Activated T-helper 2 cell treated with anti-CD3 and anti-CD28 coated beads, Interferon-gamma antibody, Interleukin-2, Interleukin-4, amounts not matched to agents 10 μg/mL and 5 μg/mL and 100 μg/mL, durations not matched to agents 14 hours and 24 hours and 36 hours (primary cell): ENCODE measurements around the gene ZNF154. TPM values are rescaled to one million over a fixed set of nuclear protein-coding genes. Genes with fewer than 3 reads are reported as not detected.
A peak's percentile ranks its signal among the peaks of the same experiment; 100 is the strongest.

Source experiments
- DNase-seq: peaks from one replicate; pipeline ENCODE4 v3.0.0; 2021; ENCODE audit warnings: low spot score
- H3K27ac Mint-ChIP-seq: one replicate; pipeline ENCODE4 v1.8.0; 2021; ENCODE audit warnings: mixed read lengths
- H3K27me3 Mint-ChIP-seq: one replicate; pipeline ENCODE4 v1.8.0; 2021; ENCODE audit warnings: low read depth, mixed read lengths
- H3K36me3 Mint-ChIP-seq: one replicate; pipeline ENCODE4 v1.8.0; 2021; ENCODE audit warnings: low read depth, mixed read lengths
- H3K4me1 Mint-ChIP-seq: one replicate; pipeline ENCODE4 v1.8.0; 2021; ENCODE audit warnings: low read depth, mixed read lengths
- H3K4me3 Mint-ChIP-seq: one replicate; pipeline ENCODE4 v1.8.0; 2021; ENCODE audit warnings: low read depth, mild to moderate bottlenecking, moderate library complexity, mixed read lengths
- H3K9me3 Mint-ChIP-seq: one replicate; pipeline ENCODE4 v1.8.0; 2021; ENCODE audit warnings: mixed read lengths
- intact Hi-C: fragments of 100-400 bp; cut with micrococcal nuclease; formaldehyde crosslinking; loops from one replicate; pipeline ENCODE4 v1.15.1; 2023
- total RNA-seq: library from RNA; stranded (reverse); gene quantifications from 2 replicates; pipeline ENCODE4 v1.2.3, GENCODE V29; 2022

ZNF154 gene
- total RNA-seq, 1 donor from 2014 or later, result 4.0 TPM

DNA sequence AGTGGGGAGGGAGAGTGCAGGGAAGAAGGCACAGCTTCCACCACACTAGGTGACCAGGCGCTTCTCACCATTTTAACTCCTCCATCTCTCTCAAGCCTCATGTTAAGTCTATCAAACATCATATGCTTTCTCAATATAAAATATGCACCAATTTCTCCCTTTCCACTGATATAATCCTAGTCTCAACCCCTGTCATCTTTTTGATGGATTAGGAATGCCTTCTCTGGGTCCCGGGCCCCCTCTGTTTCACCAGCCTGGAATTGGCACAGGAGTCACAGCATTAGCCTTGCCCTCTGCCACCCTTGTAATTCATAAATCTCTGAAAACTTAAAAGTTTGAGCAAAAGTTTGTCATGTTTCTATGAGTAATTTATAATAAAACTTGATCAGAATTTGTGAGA lies 40.4 kb downstream of the ZNF154 start, which contains the start of gene ZSCAN4:
ZSCAN4 (plus strand) TSS at position 301 of the 400 bp plus-strand sequence. CDS start 7,211 bp downstream, outside the sequence.
- Mint-ChIP-seq H3K27me3 (peaks cover 9% of the 10 kb centered on the region), H3K27ac (no peak within 1 kb of the TSS), H3K9me3 (peaks cover 16% of the 10 kb centered on the region), H3K36me3 (no peaks in the 10 kb centered on the region), H3K4me1 (no peaks in the 10 kb centered on the region), H3K4me3 (no peak within 1 kb of the TSS)
- intact Hi-C loops, result no loop called here
- DNase-seq, result no peak

GRCh38 chr19:57667228-57667627 lies 41.8 kb downstream of the ZNF154 start:
- no peaks in the 10 kb centered on the region for H3K36me3 Mint-ChIP-seq
- H3K27me3 Mint-ChIP-seq, result peaks cover 9% of the 10 kb centered on the region
- H3K4me1 Mint-ChIP-seq, result no peaks in the 10 kb centered on the region
- DNase-seq, result no peak
- intact Hi-C loops, result no loop called here
- H3K4me3 Mint-ChIP-seq, result no peak overlapping the region
- no peak overlapping the region for H3K27ac Mint-ChIP-seq
- H3K9me3 Mint-ChIP-seq, result peaks cover 16% of the 10 kb centered on the region

DNA sequence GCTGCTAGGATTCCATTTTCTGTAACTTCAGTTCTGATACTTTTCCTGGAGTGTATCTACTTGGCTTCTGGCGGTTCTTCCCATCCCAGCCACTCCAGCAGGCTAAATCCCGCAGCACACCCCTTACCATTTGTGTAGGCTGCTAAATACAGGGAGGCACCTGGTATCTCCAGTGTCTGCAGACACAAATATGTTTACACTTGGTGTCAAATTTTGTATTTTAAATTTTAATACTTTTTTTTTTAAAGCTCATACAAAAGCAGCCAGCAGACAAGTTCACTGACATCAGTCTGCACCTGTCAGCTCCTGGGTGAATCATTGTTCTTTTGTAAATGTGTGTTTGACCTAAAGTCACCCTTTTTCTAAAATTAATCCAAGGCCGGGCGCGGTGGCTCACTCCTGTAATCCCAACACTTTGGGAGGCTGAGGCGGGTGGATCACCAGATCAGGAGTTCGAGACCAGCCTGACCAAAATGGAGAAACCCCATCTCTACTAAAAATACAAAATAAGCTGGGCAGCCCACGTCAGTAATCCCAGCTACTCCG lies 43.7 kb downstream of the ZNF154 start:
- Mint-ChIP-seq H3K9me3 (peaks cover 13% of the 10 kb centered on the region), H3K4me1 (no peaks in the 10 kb centered on the region), H3K27ac (no peak overlapping the region), H3K36me3 (no peaks in the 10 kb centered on the region), H3K4me3 (peak overlapping the region; percentile 21), H3K27me3 (peaks cover 9% of the 10 kb centered on the region)
- intact Hi-C loops, result no loop called here
- no peak for DNase-seq

GRCh38 chr19:57664269-57665127 lies 44.5 kb downstream of the ZNF154 start:
- peaks cover 9% of the 10 kb centered on the region for H3K27me3 Mint-ChIP-seq
- intact Hi-C loops, result no loop called here
- no peak overlapping the region for H3K27ac Mint-ChIP-seq
- DNase-seq, result no peak
- H3K4me3 Mint-ChIP-seq, result peak overlapping the region; percentile 79
- no peaks in the 10 kb centered on the region for H3K36me3 Mint-ChIP-seq
- peaks cover 17% of the 10 kb centered on the region for H3K9me3 Mint-ChIP-seq
- H3K4me1 Mint-ChIP-seq, result no peaks in the 10 kb centered on the region

DNA sequence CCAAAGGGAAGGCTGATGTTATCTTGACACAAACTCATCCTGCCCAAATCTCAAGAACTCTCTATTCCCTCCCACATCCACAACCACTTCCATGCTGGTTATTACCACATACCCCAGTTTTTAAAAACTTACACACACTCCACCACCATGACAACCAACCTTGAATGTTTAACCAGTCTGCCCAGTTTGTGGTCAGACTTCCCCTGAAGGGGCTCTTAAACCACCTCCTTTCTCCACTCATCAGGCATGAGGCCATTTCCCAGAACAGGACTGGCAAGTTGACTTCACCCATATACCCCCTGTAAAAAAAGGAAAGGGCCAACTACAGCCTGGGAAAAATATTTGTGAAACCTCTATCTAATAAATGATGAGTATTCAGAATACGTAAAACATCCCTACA lies 52.7 kb downstream of the ZNF154 start:
- Mint-ChIP-seq H3K4me3 (no peak overlapping the region), H3K9me3 (peaks cover 69% of the 10 kb centered on the region), H3K27ac (no peak overlapping the region), H3K36me3 (peaks cover 4% of the 10 kb centered on the region), H3K27me3 (no peaks in the 10 kb centered on the region), H3K4me1 (no peaks in the 10 kb centered on the region)
- no peak for DNase-seq
- intact Hi-C loops, result no loop called here

GRCh38 chr19:57655443-57655842 lies 53.6 kb downstream of the ZNF154 start:
- H3K36me3 Mint-ChIP-seq, result peaks cover 4% of the 10 kb centered on the region
- H3K27ac Mint-ChIP-seq, result no peak overlapping the region
- no peak overlapping the region for H3K4me3 Mint-ChIP-seq
- H3K4me1 Mint-ChIP-seq, result no peaks in the 10 kb centered on the region
- no peaks in the 10 kb centered on the region for H3K27me3 Mint-ChIP-seq
- no peak for DNase-seq
- peaks cover 68% of the 10 kb centered on the region for H3K9me3 Mint-ChIP-seq
- intact Hi-C loops, result no loop called here

- no peak for DNase-seq
- intact Hi-C loops, result no loop called here
- H3K9me3 Mint-ChIP-seq, result peaks cover 66% of the 10 kb centered on the region
- H3K36me3 Mint-ChIP-seq, result peaks cover 4% of the 10 kb centered on the region
- H3K4me3 Mint-ChIP-seq, result no peak overlapping the region
- no peaks in the 10 kb centered on the region for H3K4me1 Mint-ChIP-seq
- H3K27me3 Mint-ChIP-seq, result no peaks in the 10 kb centered on the region
- no peak overlapping the region for H3K27ac Mint-ChIP-seq
Measured at GRCh38 chr19:57653689-57654088, 55.3 kb downstream of the ZNF154 start.

DNA sequence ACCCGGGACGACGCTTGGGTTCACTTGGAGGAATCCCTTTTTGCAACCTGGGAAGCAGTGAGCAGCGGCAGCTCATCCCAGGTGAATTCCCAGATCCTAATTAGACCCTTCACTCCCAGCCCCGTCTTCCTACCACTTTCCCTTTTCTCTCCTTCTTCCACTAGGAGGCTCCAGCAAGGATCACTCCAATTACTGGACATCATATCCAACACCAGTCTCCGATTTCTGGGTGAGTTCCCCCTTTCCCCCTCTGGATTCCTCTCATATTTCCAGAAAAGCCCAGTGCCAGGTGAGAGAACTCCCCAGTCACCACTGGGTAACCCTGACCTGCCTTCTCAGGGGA lies 57.4 kb downstream of the ZNF154 start:
- no peak overlapping the region for H3K27ac Mint-ChIP-seq
- no peaks in the 10 kb centered on the region for H3K27me3 Mint-ChIP-seq
- intact Hi-C loops, result no loop called here
- H3K4me1 Mint-ChIP-seq, result no peaks in the 10 kb centered on the region
- no peak overlapping the region for H3K4me3 Mint-ChIP-seq
- peaks cover 4% of the 10 kb centered on the region for H3K36me3 Mint-ChIP-seq
- H3K9me3 Mint-ChIP-seq, result peaks cover 80% of the 10 kb centered on the region
- DNase-seq, result no peak

GRCh38 chr19:57648331-57649003 lies 60.5 kb downstream of the ZNF154 start:
- intact Hi-C loops, result no loop called here
- H3K4me1 Mint-ChIP-seq, result no peaks in the 10 kb centered on the region
- H3K9me3 Mint-ChIP-seq, result peaks cover 68% of the 10 kb centered on the region
- no peak for DNase-seq
- H3K36me3 Mint-ChIP-seq, result peaks cover 5% of the 10 kb centered on the region
- no peaks in the 10 kb centered on the region for H3K27me3 Mint-ChIP-seq
- no peak overlapping the region for H3K4me3 Mint-ChIP-seq
- no peak overlapping the region for H3K27ac Mint-ChIP-seq

Other genes with a start within 250 kb of the ZNF154 start
- gene ZNF772, start 231.6 kb downstream of the ZNF154 start, total RNA-seq, result 2.0 and 2.3 TPM in 2 replicates
- 4.8 and 5.1 TPM in 2 replicates for gene ZNF419, start 221.5 kb downstream of the ZNF154 start, total RNA-seq
- 4.5 and 6.0 TPM in 2 replicates for gene ZNF773, start 209.3 kb downstream of the ZNF154 start, total RNA-seq
- gene ZNF549, start 181.8 kb downstream of the ZNF154 start, total RNA-seq, result 3.5 and 4.1 TPM in 2 replicates
- 6.9 and 7.7 TPM in 2 replicates for gene ZNF550, start 149.3 kb downstream of the ZNF154 start, total RNA-seq
- 2.9 and 3.5 TPM in 2 replicates for gene ZNF416, start 130.3 kb downstream of the ZNF154 start, total RNA-seq
- gene ZIK1, start 125.1 kb downstream of the ZNF154 start, total RNA-seq, result 2.4 and 2.8 TPM in 2 replicates
- 4.1 and 5.2 TPM in 2 replicates for gene ZNF530, start 109.3 kb downstream of the ZNF154 start, total RNA-seq
- gene ZNF134, start 95.0 kb downstream of the ZNF154 start, total RNA-seq, result 7.9 and 8.5 TPM in 2 replicates
- 9.6 and 10.6 TPM in 2 replicates for gene ZNF211, start 76.0 kb downstream of the ZNF154 start, total RNA-seq
- not detected in 2 replicates for gene ZSCAN4, start 40.3 kb downstream of the ZNF154 start, total RNA-seq
- gene ZNF551, start 27.2 kb downstream of the ZNF154 start, total RNA-seq, result 9.7 and 10.6 TPM in 2 replicates
- 5.3 and 6.0 TPM in 2 replicates for gene ZNF671, start 18.4 kb upstream of the ZNF154 start, total RNA-seq
- gene ZNF776, start 37.6 kb upstream of the ZNF154 start, total RNA-seq, result 7.4 and 8.8 TPM in 2 replicates
- 11.4 and 13.4 TPM in 2 replicates for gene ZNF586, start 60.5 kb upstream of the ZNF154 start, total RNA-seq
- 7.2 and 8.5 TPM in 2 replicates for gene ZNF552, start 105.7 kb upstream of the ZNF154 start, total RNA-seq
- 20.8 and 21.3 TPM in 2 replicates for gene ZNF587B, start 121.1 kb upstream of the ZNF154 start, total RNA-seq
- 29.7 and 32.1 TPM in 2 replicates for gene ZNF587, start 140.7 kb upstream of the ZNF154 start, total RNA-seq
- 11.4 and 12.3 TPM in 2 replicates for gene ZNF814, start 179.8 kb upstream of the ZNF154 start, total RNA-seq
- gene ZNF417, start 207.4 kb upstream of the ZNF154 start, total RNA-seq, result 10.6 and 11.4 TPM in 2 replicates
- 1.1 and 2.1 TPM in 2 replicates for gene ZNF418, start 226.2 kb upstream of the ZNF154 start, total RNA-seq
- 2.7 and 3.0 TPM in 2 replicates for gene ZNF256, start 238.5 kb upstream of the ZNF154 start, total RNA-seq